Activated T-cell treated with anti-CD3 and anti-CD28 coated beads, Interleukin-2, amount 50 U/mL, for 24 hours (primary cell): ENCODE results near the gene NUDT14.

ENCODE experiments used
- DNase-seq: peaks from one replicate; pipeline ENCODE4 v3.0.0-alpha.2; 2020
- H3K27ac Mint-ChIP-seq: 2 replicates; pipeline ENCODE4 v1.8.0; 2020; ENCODE audit warnings: mild to moderate bottlenecking, mixed read lengths
- H3K27me3 Mint-ChIP-seq: 2 replicates; pipeline ENCODE4 v1.8.0; 2020; ENCODE audit warnings: mixed read lengths
- H3K36me3 Mint-ChIP-seq: 2 replicates; pipeline ENCODE4 v1.8.0; 2020; ENCODE audit warnings: low read depth, mixed read lengths
- H3K4me1 Mint-ChIP-seq: 2 replicates; pipeline ENCODE4 v1.8.0; 2020; ENCODE audit warnings: low read depth, mixed read lengths
- H3K4me3 Mint-ChIP-seq: 2 replicates; pipeline ENCODE4 v1.8.0; 2020; ENCODE audit warnings: mild to moderate bottlenecking, moderate library complexity, mixed read lengths
- H3K9me3 Mint-ChIP-seq: 2 replicates; pipeline ENCODE4 v1.8.0; 2020; ENCODE audit warnings: mixed read lengths

The NUDT14 gene

GRCh38 chr14:105146976-105147635 lies 34.0 kb downstream of the NUDT14 start:
- Mint-ChIP-seq H3K9me3 (no peaks in the 10 kb centered on the region), H3K4me3 (no peak overlapping the region), H3K4me1 (no peaks in the 10 kb centered on the region), H3K27ac (no peak overlapping the region), H3K27me3 (no peaks in the 10 kb centered on the region), H3K36me3 (no peaks in the 10 kb centered on the region)
- no peak for DNase-seq

GRCh38 chr14:105146181-105146975 lies 34.7 kb downstream of the NUDT14 start:
- H3K27ac Mint-ChIP-seq: no peak overlapping the region
- no peak overlapping the region for H3K4me3 Mint-ChIP-seq
- no peak for DNase-seq
- H3K9me3 Mint-ChIP-seq: no peaks in the 10 kb centered on the region
- H3K4me1 Mint-ChIP-seq: no peaks in the 10 kb centered on the region
- H3K36me3 Mint-ChIP-seq: no peaks in the 10 kb centered on the region
- no peaks in the 10 kb centered on the region for H3K27me3 Mint-ChIP-seq

DNA sequence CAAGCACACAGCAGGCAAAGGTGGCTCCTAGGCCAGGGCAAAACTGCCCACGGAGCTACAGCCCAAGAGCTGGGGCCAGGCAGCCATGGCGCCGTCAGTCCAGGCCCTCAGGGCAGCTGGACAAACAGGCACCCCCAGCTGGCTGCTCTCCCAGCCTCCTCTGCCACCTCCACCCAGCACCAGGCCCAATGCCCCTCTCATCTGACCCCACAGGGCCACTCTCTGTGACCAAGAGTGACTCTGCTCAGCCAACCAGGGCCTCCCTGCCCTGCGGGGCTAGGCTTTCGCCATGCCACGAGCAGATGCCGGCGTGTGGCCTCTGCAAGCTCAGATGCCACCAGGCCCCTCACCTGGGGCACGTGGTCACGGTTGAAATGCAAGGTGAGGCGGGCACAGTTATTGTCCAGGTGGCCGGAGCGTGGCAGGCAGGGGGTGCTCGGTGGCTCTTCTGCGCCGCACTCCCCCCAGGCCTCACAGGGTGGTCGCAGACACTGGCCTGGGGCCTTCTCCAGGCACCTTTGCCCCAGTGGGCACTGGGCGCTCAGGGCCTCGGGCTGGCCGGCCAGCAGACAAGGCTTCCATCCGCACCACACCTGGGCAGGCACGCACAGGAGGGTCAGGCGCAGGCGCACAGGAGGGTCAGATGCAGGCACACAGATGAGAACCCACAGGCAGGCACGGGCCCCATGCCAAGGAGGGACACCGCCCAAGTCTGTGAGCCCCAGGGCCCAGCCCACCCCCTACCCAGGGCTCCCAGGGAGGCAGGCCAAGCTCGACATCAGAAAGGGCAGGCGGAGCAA lies 35.5 kb downstream of the NUDT14 start:
- no peaks in the 10 kb centered on the region for H3K36me3 Mint-ChIP-seq
- H3K4me1 Mint-ChIP-seq: no peaks in the 10 kb centered on the region
- no peaks in the 10 kb centered on the region for H3K9me3 Mint-ChIP-seq
- H3K27ac Mint-ChIP-seq: no peak overlapping the region
- DNase-seq: no peak
- no peaks in the 10 kb centered on the region for H3K27me3 Mint-ChIP-seq
- no peak overlapping the region for H3K4me3 Mint-ChIP-seq

GRCh38 chr14:105144666-105145380 lies 36.3 kb downstream of the NUDT14 start:
- peaks cover 3% of the 10 kb centered on the region for H3K9me3 Mint-ChIP-seq
- no peak overlapping the region for H3K4me3 Mint-ChIP-seq
- H3K36me3 Mint-ChIP-seq: no peaks in the 10 kb centered on the region
- H3K27me3 Mint-ChIP-seq: no peaks in the 10 kb centered on the region
- DNase-seq: no peak
- H3K27ac Mint-ChIP-seq: no peak overlapping the region
- H3K4me1 Mint-ChIP-seq: no peaks in the 10 kb centered on the region

DNA sequence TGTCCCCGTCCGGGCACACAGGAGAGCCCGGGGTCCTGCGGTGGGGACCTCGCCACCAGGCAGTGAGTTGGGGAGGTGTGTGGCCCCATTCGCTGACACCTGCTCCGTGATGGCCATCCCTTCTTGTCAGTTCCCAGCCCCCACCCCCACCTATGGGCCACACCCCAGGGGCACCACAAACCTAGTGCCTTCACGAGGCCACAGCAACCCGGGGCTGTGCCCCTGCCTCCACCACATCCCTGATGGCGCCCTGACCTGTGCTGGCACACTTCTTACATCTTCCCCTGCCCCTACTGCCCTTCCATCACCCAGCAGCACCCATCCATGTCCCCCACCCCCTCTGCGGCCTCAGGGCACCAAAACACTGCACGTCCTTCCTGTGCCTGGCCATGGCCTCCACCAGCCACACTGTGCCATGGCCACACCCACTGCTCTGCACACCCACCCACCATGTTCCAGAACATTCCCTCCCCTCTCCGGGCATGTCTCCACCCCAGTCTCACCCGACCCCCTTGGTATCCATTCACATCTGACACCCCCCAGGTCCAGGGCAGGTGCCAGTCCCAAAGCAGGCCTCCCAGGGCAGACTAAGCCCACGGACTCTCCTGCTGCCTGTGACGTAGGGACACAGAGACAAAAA lies 37.0 kb downstream of the NUDT14 start:
- no peak overlapping the region for H3K27ac Mint-ChIP-seq
- no peak for DNase-seq
- H3K4me1 Mint-ChIP-seq: no peaks in the 10 kb centered on the region
- H3K36me3 Mint-ChIP-seq: no peaks in the 10 kb centered on the region
- no peaks in the 10 kb centered on the region for H3K27me3 Mint-ChIP-seq
- H3K4me3 Mint-ChIP-seq: no peak overlapping the region
- peaks cover 3% of the 10 kb centered on the region for H3K9me3 Mint-ChIP-seq

DNA sequence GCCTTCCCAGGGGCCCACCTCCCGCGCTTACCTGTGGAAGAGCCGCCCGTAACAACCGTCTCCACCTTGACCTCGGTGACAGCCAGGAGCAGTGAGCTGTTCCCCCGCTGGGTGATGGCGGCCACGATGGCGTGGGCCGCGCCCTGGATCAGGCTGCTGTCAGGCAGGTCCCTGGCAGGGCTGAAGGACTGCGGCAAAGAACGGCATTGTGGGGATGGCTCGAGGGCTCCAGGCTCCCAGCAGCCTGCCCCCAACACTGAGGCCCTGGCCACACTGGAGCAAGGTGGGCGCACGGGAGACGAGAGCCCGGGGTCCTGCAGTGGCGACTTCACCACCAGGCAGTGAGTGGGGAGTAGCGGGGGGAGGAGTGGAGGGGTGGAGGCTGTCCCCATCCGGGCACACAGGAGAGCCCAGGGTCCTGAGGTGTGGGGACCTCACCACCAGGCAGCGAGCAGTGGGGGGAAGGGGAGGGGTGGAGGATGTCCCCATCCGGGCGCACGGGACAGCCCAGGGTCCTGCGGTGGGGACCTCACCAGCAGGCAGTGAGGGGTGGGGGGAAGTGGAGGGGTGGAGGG lies 37.6 kb downstream of the NUDT14 start:
- H3K4me3 Mint-ChIP-seq: no peak overlapping the region
- H3K27me3 Mint-ChIP-seq: no peaks in the 10 kb centered on the region
- no peak for DNase-seq
- no peak overlapping the region for H3K27ac Mint-ChIP-seq
- no peaks in the 10 kb centered on the region for H3K36me3 Mint-ChIP-seq
- no peaks in the 10 kb centered on the region for H3K4me1 Mint-ChIP-seq
- peaks cover 3% of the 10 kb centered on the region for H3K9me3 Mint-ChIP-seq

GRCh38 chr14:105142651-105143450 lies 38.3 kb downstream of the NUDT14 start:
- Mint-ChIP-seq H3K9me3 (peaks cover 3% of the 10 kb centered on the region), H3K36me3 (no peaks in the 10 kb centered on the region), H3K4me1 (no peaks in the 10 kb centered on the region), H3K27ac (no peak overlapping the region), H3K27me3 (no peaks in the 10 kb centered on the region), H3K4me3 (no peak overlapping the region)
- no peak for DNase-seq

DNA sequence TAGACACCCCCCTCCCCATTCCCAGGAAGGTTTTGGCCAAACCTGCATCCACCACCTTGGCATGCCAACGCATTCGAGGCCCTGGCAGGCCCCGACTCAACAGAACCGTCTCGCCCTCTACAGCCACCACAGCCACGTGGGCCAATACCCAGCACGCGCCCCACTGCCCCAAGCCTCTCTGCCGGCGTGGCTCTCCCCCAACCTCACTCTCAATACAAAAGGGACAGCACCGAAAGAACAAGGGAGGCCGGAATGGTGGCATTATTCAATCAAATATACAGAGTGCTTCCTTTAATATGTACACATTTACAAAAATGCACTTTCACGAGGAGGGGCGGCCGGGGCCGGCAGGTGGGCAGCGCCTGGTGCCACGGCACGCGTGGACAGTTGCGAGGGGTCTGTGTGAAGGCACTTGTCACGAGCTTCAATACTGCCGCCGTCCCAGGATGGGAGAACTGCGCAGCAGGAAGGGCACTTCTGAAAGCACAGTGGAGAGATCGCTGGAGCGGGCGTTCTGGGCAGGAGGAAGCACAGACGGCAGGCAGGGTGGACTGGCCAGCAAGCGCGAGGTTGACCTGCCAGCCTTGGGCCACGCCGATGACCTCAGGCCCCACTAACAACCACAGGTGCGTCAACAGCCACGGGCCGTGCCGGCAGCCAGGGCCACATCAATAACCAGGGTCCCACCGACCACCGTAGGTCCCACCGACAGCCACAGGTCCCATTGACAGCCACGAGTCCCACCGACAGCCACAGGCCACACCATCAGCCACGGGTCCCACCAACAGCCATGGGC lies 39.4 kb downstream of the NUDT14 start:
- Mint-ChIP-seq H3K4me1 (no peaks in the 10 kb centered on the region), H3K27ac (no peak overlapping the region), H3K4me3 (no peak overlapping the region), H3K27me3 (no peaks in the 10 kb centered on the region), H3K36me3 (no peaks in the 10 kb centered on the region), H3K9me3 (peaks cover 3% of the 10 kb centered on the region)
- DNase-seq: no peak

DNA sequence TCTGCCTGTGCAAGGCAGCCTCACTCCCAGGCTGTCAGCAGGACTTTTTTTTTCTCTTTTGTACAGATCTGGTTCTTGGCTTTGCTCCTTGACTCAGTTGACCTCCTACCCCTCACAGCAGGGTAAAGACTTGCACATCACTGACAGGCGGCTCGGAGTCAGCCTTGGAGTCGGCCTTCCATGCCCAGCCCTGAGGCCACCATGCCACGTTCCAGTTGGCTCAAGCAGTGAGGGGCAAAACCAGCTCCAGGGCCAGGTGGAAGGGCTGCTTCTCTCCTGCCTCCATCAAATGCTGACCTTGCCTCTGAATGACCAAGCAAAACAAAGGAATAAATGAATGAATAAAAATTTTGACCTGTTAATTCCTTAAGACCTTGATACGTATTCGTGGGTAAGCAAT lies 40.1 kb downstream of the NUDT14 start:
- H3K4me3 Mint-ChIP-seq: no peak overlapping the region
- H3K4me1 Mint-ChIP-seq: no peaks in the 10 kb centered on the region
- DNase-seq: no peak
- no peaks in the 10 kb centered on the region for H3K27me3 Mint-ChIP-seq
- H3K36me3 Mint-ChIP-seq: no peaks in the 10 kb centered on the region
- H3K27ac Mint-ChIP-seq: no peak overlapping the region
- H3K9me3 Mint-ChIP-seq: peaks cover 3% of the 10 kb centered on the region

DNA sequence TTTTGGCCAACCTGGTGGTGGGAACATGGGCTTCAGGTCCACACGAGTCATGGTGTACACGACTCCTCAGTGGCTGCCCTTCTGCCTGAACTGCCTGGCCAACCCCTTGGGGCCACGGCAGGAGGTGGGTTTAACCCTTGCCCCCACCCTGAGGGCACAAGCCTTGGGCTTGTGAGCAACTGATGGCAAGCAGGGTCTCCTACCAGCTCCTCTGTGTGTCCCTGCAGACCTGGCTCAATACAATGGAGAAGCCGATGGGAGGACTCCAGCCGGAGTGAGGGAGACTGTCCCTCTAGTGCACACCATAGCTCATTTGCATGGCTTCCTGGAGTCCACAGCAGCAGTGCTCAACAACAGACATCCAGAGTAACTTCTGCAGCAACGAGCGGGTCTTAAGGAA lies 40.5 kb downstream of the NUDT14 start:
- no peak overlapping the region for H3K4me3 Mint-ChIP-seq
- H3K36me3 Mint-ChIP-seq: no peaks in the 10 kb centered on the region
- no peaks in the 10 kb centered on the region for H3K27me3 Mint-ChIP-seq
- H3K4me1 Mint-ChIP-seq: no peaks in the 10 kb centered on the region
- no peak for DNase-seq
- no peak overlapping the region for H3K27ac Mint-ChIP-seq
- H3K9me3 Mint-ChIP-seq: peaks cover 3% of the 10 kb centered on the region

DNA sequence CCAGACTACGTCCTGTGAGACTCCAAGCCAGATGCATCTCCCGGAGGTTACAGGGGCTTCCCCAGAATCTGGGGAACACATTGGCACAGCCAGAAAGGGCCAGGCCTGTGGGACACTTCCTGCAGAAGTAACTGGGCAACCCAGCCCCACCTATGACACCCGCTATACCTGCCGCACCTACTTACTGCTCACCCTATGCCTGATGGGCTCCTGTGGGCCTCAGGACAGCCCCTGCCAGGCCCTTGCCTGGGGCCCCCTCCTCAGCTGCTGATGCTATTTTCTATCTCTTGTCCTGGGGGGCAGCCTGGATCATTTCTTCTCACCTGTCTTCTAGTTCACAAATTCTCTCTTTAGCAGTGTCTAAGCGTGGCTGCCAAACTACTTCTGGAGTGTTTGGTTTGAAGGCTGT lies 41.3 kb downstream of the NUDT14 start:
- peaks cover 3% of the 10 kb centered on the region for H3K9me3 Mint-ChIP-seq
- H3K36me3 Mint-ChIP-seq: no peaks in the 10 kb centered on the region
- H3K4me1 Mint-ChIP-seq: no peaks in the 10 kb centered on the region
- no peak overlapping the region for H3K4me3 Mint-ChIP-seq
- no peak for DNase-seq
- H3K27ac Mint-ChIP-seq: no peak overlapping the region
- no peaks in the 10 kb centered on the region for H3K27me3 Mint-ChIP-seq

GRCh38 chr14:105139212-105139825 lies 41.8 kb downstream of the NUDT14 start:
- Mint-ChIP-seq H3K9me3 (peaks cover 3% of the 10 kb centered on the region), H3K27ac (no peak overlapping the region), H3K4me3 (no peak overlapping the region), H3K4me1 (no peaks in the 10 kb centered on the region), H3K27me3 (no peaks in the 10 kb centered on the region), H3K36me3 (no peaks in the 10 kb centered on the region)
- no peak for DNase-seq
